ENCODE data around the gene IL17C. TPM values are rescaled to one million over a fixed set of nuclear protein-coding genes. Genes with fewer than 3 reads are reported as not detected.
A peak's percentile ranks its signal among the peaks of the same experiment; 100 is the strongest.

The IL17C gene
- total and polyA plus RNA-seq, 9 of the 15 experiments (the other 6 are each of a cell fraction or from before 2014, with no cell fraction given): not detected

DNA sequence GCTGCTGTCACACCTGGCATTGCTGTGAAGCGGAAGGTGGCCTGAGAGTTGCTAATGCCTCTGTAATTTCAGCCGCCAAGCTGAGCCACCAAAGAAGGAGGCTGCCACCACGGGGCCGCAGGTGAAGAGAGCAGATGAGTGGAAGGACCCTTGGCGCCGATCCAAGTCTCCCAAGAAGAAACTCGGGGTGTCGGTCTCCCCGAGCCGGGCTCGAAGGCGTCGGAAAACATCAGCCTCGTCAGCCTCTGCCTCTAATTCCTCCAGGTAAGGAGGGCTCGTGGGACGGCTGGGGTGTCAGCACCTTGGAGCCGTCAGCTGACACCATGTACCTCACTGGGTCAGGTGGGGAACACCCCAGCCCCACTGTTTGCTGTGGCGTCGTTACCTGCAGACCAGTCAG, 16.2 kb upstream of the IL17C start:
- H3K27ac ChIP-seq (ENCODE audit: extremely low read depth, low read depth, low read length): no peak overlapping the region
- H4K20me1 ChIP-seq (replicated peaks; ENCODE audit: control insufficient read depth, insufficient read depth, low read length): peaks cover 8% of the 10 kb centered on the region; the same call in 1 of the 2 replicates
- peaks cover 17 to 42% of the 10 kb centered on the region in 2 experiments; a peak in 4 of 5 replicates for H3K4me1 ChIP-seq (replicated peaks in 1 of 2; ENCODE audit: control insufficient read depth in 2 of 2, insufficient read depth in 2 of 2, low read length in 2 of 2)
- H3K9me1 ChIP-seq (ENCODE audit: control insufficient read depth, insufficient read depth, low read length): peaks cover 4% of the 10 kb centered on the region
- TF ChIP-seq GABPB1 (CRISPR knock-in tag; IDR thresholded peaks at IDR 0.05) (no peak), FOXJ2 (tag; IDR thresholded peaks at IDR 0.05) (no peak), NFIC (IDR thresholded peaks at IDR 0.05) (peak; percentile 66)
- H2AFZ ChIP-seq (ENCODE audit: low read depth, low read length): no peak overlapping the region
- intact Hi-C loops (cut with micrococcal nuclease) (no loop called here), in situ Hi-C loops (cut with MboI) (no loop called here)
- no peak overlapping the region for H3K4me3 ChIP-seq
- H3K79me2 ChIP-seq (ENCODE audit: control insufficient read depth, insufficient read depth, low read length): peaks cover 31% of the 10 kb centered on the region
- H3K36me3 ChIP-seq (ENCODE audit: control insufficient read depth, insufficient read depth, low read length): peaks cover 88% of the 10 kb centered on the region
- H3K9me3 ChIP-seq (replicated peaks; ENCODE audit: control insufficient read depth, insufficient read depth, low read depth, low read length): no peaks in the 10 kb centered on the region
- no peak overlapping the region for H3K4me2 ChIP-seq (ENCODE audit: insufficient read depth, low read length)
- POLR2A ChIA-PET: no interaction called here
- BruUV-seq (replicated peaks): no TSS peak
- peak overlapping the region in 1 of 2 experiments; percentile 30; a peak in 1 of 4 replicates for H3K9ac ChIP-seq (ENCODE audit: insufficient read depth in 1 of 2, low read depth in 2 of 2, low read length in 2 of 2)
- no peaks in the 10 kb centered on the region for H3K27me3 ChIP-seq (ENCODE audit: control insufficient read depth in 2 of 2, insufficient read depth in 2 of 2, low read length in 2 of 2)
- CTCF ChIA-PET (ENCODE audit: low intra/inter-chr PET ratio): no interaction called here
- WGBS (ENCODE audit: insufficient coverage, low coverage, missing lambda C conversion rate): 95% methylated on average over 19 of the region's 19 CpGs
- ATAC-seq: no peak
- DNase-seq (ENCODE audit: extremely low read depth in 1 of 4, low spot score in 3 of 4): no peak
- FAIRE-seq: no peak

DNA sequence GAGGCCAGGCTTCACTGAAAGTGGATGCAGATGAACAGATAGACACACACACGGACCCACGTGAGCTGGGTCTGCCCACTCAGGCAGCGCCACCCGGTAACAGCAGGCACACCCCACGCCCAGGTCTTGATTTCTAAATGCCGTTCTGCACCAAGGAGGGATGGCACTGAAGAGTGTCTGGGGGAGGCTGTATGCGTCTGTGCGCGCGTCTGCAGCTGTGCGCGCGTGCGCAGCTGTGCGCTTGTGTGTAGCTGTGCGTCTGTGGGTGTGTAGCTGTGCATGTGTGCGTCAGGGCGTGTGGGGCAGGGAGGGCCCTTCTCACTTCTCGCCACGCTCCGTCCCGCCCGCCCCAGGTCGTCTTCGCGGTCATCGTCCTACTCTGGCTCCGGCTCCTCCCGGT, 15.5 kb upstream of the IL17C start:
- intact Hi-C loops (cut with micrococcal nuclease): no loop called here
- Histone ChIP-seq H3K4me3 (no peak overlapping the region), H2AFZ (ENCODE audit: low read depth, low read length) (no peak overlapping the region), H4K20me1 (replicated peaks; ENCODE audit: control insufficient read depth, insufficient read depth, low read length) (peaks cover under 1% of the 10 kb centered on the region; the same call in 1 of the 2 replicates), H3K9me3 (replicated peaks; ENCODE audit: control insufficient read depth, insufficient read depth, low read depth, low read length) (no peaks in the 10 kb centered on the region), H3K27me3 (ENCODE audit: control insufficient read depth in 2 of 2, insufficient read depth in 2 of 2, low read length in 2 of 2) (no peaks in the 10 kb centered on the region), H3K9ac (ENCODE audit: insufficient read depth in 1 of 2, low read depth in 2 of 2, low read length in 2 of 2) (no peak overlapping the region; a peak in 1 of 4 replicates), H3K9me1 (ENCODE audit: control insufficient read depth, insufficient read depth, low read length) (peaks cover 4% of the 10 kb centered on the region), H3K4me1 (replicated peaks in 1 of 2; ENCODE audit: control insufficient read depth in 2 of 2, insufficient read depth in 2 of 2, low read length in 2 of 2) (peaks cover 10 to 40% of the 10 kb centered on the region in 2 experiments; a peak in 4 of 5 replicates), H3K79me2 (ENCODE audit: control insufficient read depth, insufficient read depth, low read length) (peaks cover 25% of the 10 kb centered on the region), H3K4me2 (ENCODE audit: insufficient read depth, low read length) (no peak overlapping the region), H3K36me3 (ENCODE audit: control insufficient read depth, insufficient read depth, low read length) (peaks cover 91% of the 10 kb centered on the region), H3K27ac (ENCODE audit: extremely low read depth, low read depth, low read length) (no peak overlapping the region)
- no TSS peak for BruUV-seq (replicated peaks)
- no peak for ATAC-seq
- DNase-seq (ENCODE audit: extremely low read depth in 1 of 4, low spot score in 3 of 4): no peak
- 95% methylated on average over 26 of the region's 29 CpGs for WGBS (ENCODE audit: insufficient coverage, low coverage, missing lambda C conversion rate)
- no peak for TF ChIP-seq ZBTB17 (CRISPR knock-in tag; IDR thresholded peaks at IDR 0.05)
- peak; percentile 22 for TF ChIP-seq RBM22 (IDR thresholded peaks at IDR 0.05; ENCODE audit: low read depth, low read length, poor library complexity, severe bottlenecking)
- FAIRE-seq: no peak
- POLR2A ChIA-PET: interaction anchor here (0.6 kb wide), 3 partner anchors 8 to 87 kb away, joined by 3 read pairs; no protein-coding TSS in a partner anchor
- CTCF ChIA-PET (ENCODE audit: low intra/inter-chr PET ratio): no interaction called here
- in situ Hi-C loops (cut with MboI): no loop called here

All from K562 (cell line).